GM12872 (cell line): ENCODE measurements around the gene PTPRM.

Experiments
- CTCF ChIP-seq: IDR thresholded peaks from 3 replicates; pipeline ENCODE4 v1.5.1; 2011; ENCODE audit warnings: low read depth, mild to moderate bottlenecking, low read length, moderate library complexity; ENCODE audit not compliant: insufficient read depth

PTPRM gene

GRCh38 chr18:7642331-7642890, 75.3 kb downstream of the PTPRM start:
- no peak for TF ChIP-seq CTCF

GRCh38 chr18:7645756-7646155, 78.6 kb downstream of the PTPRM start:
- TF ChIP-seq CTCF: no peak

- TF ChIP-seq CTCF: no peak
Observed at GRCh38 chr18:7646174-7646886, 79.2 kb downstream of the PTPRM start.

GRCh38 chr18:7647500-7647899, 80.4 kb downstream of the PTPRM start:
- no peak for TF ChIP-seq CTCF

GRCh38 chr18:7657050-7657449, 89.9 kb downstream of the PTPRM start:
- TF ChIP-seq CTCF: no peak

- no peak for TF ChIP-seq CTCF
Observed at GRCh38 chr18:7657937-7658336, 90.8 kb downstream of the PTPRM start.

- TF ChIP-seq CTCF: no peak
Observed at GRCh38 chr18:7658701-7659100, 91.6 kb downstream of the PTPRM start.
